RWPE1 (cell line): ENCODE results near the gene MTHFD2L.
A peak's percentile ranks its signal among the peaks of the same experiment; 100 is the strongest.

Source experiments
- CTCF ChIA-PET: fragments of 350-600 bp; sonication (Branson Sonifier 250); formaldehyde crosslinking; extraction: SDS; loops from one replicate; lab custom pipeline; 2021; lab: Yijun Ruan, JAX
- POLR2A ChIA-PET: fragments of 400-600 bp; formaldehyde crosslinking; extraction: SDS; loops from one replicate; lab custom pipeline; 2020; ENCODE audit warnings: antibody characterized with exemption; ENCODE audit not compliant: low non-redundant PET; lab: Yijun Ruan, JAX
- DNase-seq: peaks from one replicate; pipeline ENCODE4 v3.0.0; 2012; ENCODE audit warnings: low spot score
- H3K27ac ChIP-seq: fragments of 450-650 bp; 2 replicates; pipeline ENCODE4 v1.5.1; 2017
- CTCF ChIP-seq: fragments of 450-650 bp; conservative IDR thresholded peaks from 2 replicates; pipeline ENCODE4 v1.5.1; 2017; ENCODE audit warnings: low read depth, mild to moderate bottlenecking

The MTHFD2L gene

GRCh38 chr4:74111306-74111975 lies 46.5 kb upstream of the MTHFD2L start:
- POLR2A ChIA-PET: interaction anchor here (1.1 kb wide), 1 partner anchor 12 kb away, joined by 3 read pairs; the partner anchor contains the start of gene CXCL2
- TF ChIP-seq CTCF: no peak
- no peak for DNase-seq

GRCh38 chr4:74111990-74112389 lies 45.9 kb upstream of the MTHFD2L start:
- no peak for DNase-seq
- CTCF ChIA-PET: interaction anchor here (0.6 to 0.8 kb wide), 2 partner anchors 437 to 440 kb away, joined by 3 read pairs; no protein-coding TSS in a partner anchor
- peak overlapping the region; percentile 80 for H3K27ac ChIP-seq
- TF ChIP-seq CTCF: no peak
- POLR2A ChIA-PET: interaction anchor here (1.1 kb wide), 1 partner anchor 13 kb away, joined by 3 read pairs; the partner anchor contains the start of gene CXCL2

More at GRCh38 chr4:74111306-74111975, 46.5 kb upstream of the MTHFD2L start:
- CTCF ChIA-PET: interaction anchor here (0.6 to 0.8 kb wide), 2 partner anchors 437 to 439 kb away, joined by 3 read pairs; no protein-coding TSS in a partner anchor
- peak overlapping the region; percentile 80 for H3K27ac ChIP-seq

- POLR2A ChIA-PET: interaction anchor here (1.1 kb wide), 1 partner anchor 14 kb away, joined by 3 read pairs; the partner anchor contains the start of gene CXCL2
- no peak for DNase-seq
- TF ChIP-seq CTCF: no peak
- peak overlapping the region; percentile 80 for H3K27ac ChIP-seq
- CTCF ChIA-PET: no interaction called here
Measured at GRCh38 chr4:74112399-74113105, 45.4 kb upstream of the MTHFD2L start.

GRCh38 chr4:74114234-74114633 lies 43.7 kb upstream of the MTHFD2L start:
- POLR2A ChIA-PET: interaction anchor here (1.0 kb wide), 1 partner anchor 15 kb away, joined by 4 read pairs; the partner anchor contains the start of gene CXCL2
- no peak for TF ChIP-seq CTCF
- peak; percentile 68 for DNase-seq
- CTCF ChIA-PET: interaction anchor here (0.7 kb wide), 1 partner anchor 504 kb away, joined by 3 read pairs; no protein-coding TSS in a partner anchor
- no peak overlapping the region for H3K27ac ChIP-seq

GRCh38 chr4:74117024-74117534 lies 40.8 kb upstream of the MTHFD2L start:
- ChIA-PET CTCF (interaction anchor here (0.6 kb wide), 1 partner anchor 1232 kb away, joined by 3 read pairs; no protein-coding TSS in a partner anchor), POLR2A (no interaction called here)
- DNase-seq: no peak
- no peak overlapping the region for H3K27ac ChIP-seq
- no peak for TF ChIP-seq CTCF
